GM18511 (cell line): Measurements from ENCODE around the gene EME2.

Source experiments
- ATAC-seq: cut with Tn5 transposase; IDR thresholded peaks from one replicate; pipeline ENCODE4 v1.9.1; 2021; ENCODE audit warnings: mild to moderate bottlenecking, moderate library complexity; ENCODE audit not compliant: unreplicated experiment

Gene EME2

GRCh38 chr16:1766231-1766630 lies 6.4 kb upstream of the EME2 start:
- no peak for ATAC-seq

- no peak for ATAC-seq
Measured at GRCh38 chr16:1766701-1767100, 5.9 kb upstream of the EME2 start.

- ATAC-seq: no peak
Measured at GRCh38 chr16:1767116-1767994, 5.3 kb upstream of the EME2 start.

GRCh38 chr16:1768061-1768766 lies 4.4 kb upstream of the EME2 start:
- no peak for ATAC-seq

- ATAC-seq: no peak
Measured at GRCh38 chr16:1768767-1769401, 3.7 kb upstream of the EME2 start.

GRCh38 chr16:1769402-1770300 lies 3.0 kb upstream of the EME2 start:
- ATAC-seq: no peak

- no peak for ATAC-seq
Measured at GRCh38 chr16:1770328-1771187, 2.1 kb upstream of the EME2 start.

- peak; percentile 43 for ATAC-seq
Measured at GRCh38 chr16:1771188-1771863, 1.3 kb upstream of the EME2 start, which contains the start of gene NME3. Gene NME3 (minus strand): TSS chr16:1771543. CDS start chr16:1771534, 9 bp downstream.

GRCh38 chr16:1771864-1772361 lies 697 bp upstream of the EME2 start:
- ATAC-seq: no peak

GRCh38 chr16:1772908-1773702 lies 495 bp downstream of the EME2 start, which contains the start of gene MRPS34:
Gene MRPS34 (minus strand): TSS chr16:1773134. CDS start chr16:1773119, 15 bp downstream.
- ATAC-seq: peak; percentile 56

GRCh38 chr16:1773703-1774447 lies 1.3 kb downstream of the EME2 start:
- no peak for ATAC-seq

- no peak for ATAC-seq
Measured at GRCh38 chr16:1774448-1774780, 1.8 kb downstream of the EME2 start.

- ATAC-seq: no peak
Measured at GRCh38 chr16:1775006-1775845, 2.6 kb downstream of the EME2 start.

- ATAC-seq: no peak
Measured at GRCh38 chr16:1775846-1776671, 3.4 kb downstream of the EME2 start.

GRCh38 chr16:1776672-1776955 lies 4.0 kb downstream of the EME2 start:
- ATAC-seq: no peak

GRCh38 chr16:1776991-1777374 lies 4.4 kb downstream of the EME2 start:
- no peak for ATAC-seq
